HepG2 (cell line): Measurements from ENCODE around the gene MGA. TPM values are rescaled to one million over a fixed set of nuclear protein-coding genes. Genes with fewer than 3 reads are reported as not detected.
A peak's percentile ranks its signal among the peaks of the same experiment; 100 is the strongest.

Experiments
- AGO2 ChIP-seq: fragments of 200-400 bp; formaldehyde crosslinking; optimal IDR thresholded peaks from 2 replicates; pipeline ENCODE3; 2017; ENCODE audit warnings: mild to moderate bottlenecking, low read depth, low read length, moderate library complexity
- ATF4 ChIP-seq, 2 experiments: fragments of 450-650 bp in 1 of 2; sonication (generic) in 1 of 2; formaldehyde crosslinking; IDR thresholded peaks; 2 replicates each; pipeline versions ENCODE4 v1.5.0 to v1.8.0; 2020 to 2022; ENCODE audit warnings: mild to moderate bottlenecking in 1 of 2, missing genetic modification reagents in 1 of 2
- DBP ChIP-seq: sonication (generic); formaldehyde crosslinking; IDR thresholded peaks from 2 replicates; pipeline ENCODE4 v1.4.0; 2020; ENCODE audit warnings: missing genetic modification reagents; ENCODE audit errors: not compliant biosample characterization
- EED ChIP-seq: sonication (generic); formaldehyde crosslinking; IDR thresholded peaks from 2 replicates; pipeline ENCODE4 v1.5.0; 2020; ENCODE audit warnings: mild to moderate bottlenecking, missing genetic modification reagents
- FOXP4 ChIP-seq: sonication (generic); formaldehyde crosslinking; IDR thresholded peaks from 2 replicates; pipeline ENCODE4 v1.4.0; 2020; ENCODE audit warnings: missing genetic modification reagents
- HIVEP1 ChIP-seq: sonication (generic); formaldehyde crosslinking; IDR thresholded peaks from 2 replicates; pipeline ENCODE4 v1.4.0; 2020; ENCODE audit warnings: mild to moderate bottlenecking, missing genetic modification reagents
- MEF2D ChIP-seq: sonication (generic); formaldehyde crosslinking; IDR thresholded peaks from 2 replicates; pipeline ENCODE4 v1.5.1; 2020; ENCODE audit warnings: mild to moderate bottlenecking, missing genetic modification reagents
- MXD4 ChIP-seq: IDR thresholded peaks from 2 replicates; pipeline ENCODE4 v1.6.1; 2016; ENCODE audit warnings: mild to moderate bottlenecking, missing biosample characterization, missing genetic modification reagents
- MYNN ChIP-seq: sonication (generic); formaldehyde crosslinking; IDR thresholded peaks from 2 replicates; pipeline ENCODE4 v1.4.0; 2020; ENCODE audit warnings: mild to moderate bottlenecking, low read depth, missing genetic modification reagents
- NR2F2 ChIP-seq: IDR thresholded peaks from 2 replicates; pipeline ENCODE4 v1.6.1; 2012; ENCODE audit warnings: low read depth, inconsistent platforms, borderline replicate concordance
- RARA ChIP-seq: IDR thresholded peaks from 2 replicates; pipeline ENCODE4 v1.6.1; 2016; ENCODE audit warnings: missing genetic modification reagents, missing compliant biosample characterization
- RFX3 ChIP-seq: IDR thresholded peaks from 2 replicates; pipeline ENCODE4 v1.6.1; 2016; ENCODE audit warnings: missing biosample characterization, missing genetic modification reagents
- SIN3B ChIP-seq: fragments of 150-350 bp; IDR thresholded peaks from 2 replicates; pipeline ENCODE4 v1.6.1; 2014; ENCODE audit warnings: low read length
- THAP11 ChIP-seq: IDR thresholded peaks from 2 replicates; pipeline ENCODE4 v1.6.1; 2016; ENCODE audit warnings: missing biosample characterization, missing genetic modification reagents
- U2AF1 ChIP-seq: fragments of 200-400 bp; formaldehyde crosslinking; optimal IDR thresholded peaks from 2 replicates; pipeline ENCODE3; 2017; ENCODE audit warnings: mild to moderate bottlenecking, low read depth, low read length
- ZFP62 ChIP-seq: sonication (generic); formaldehyde crosslinking; IDR thresholded peaks from 2 replicates; pipeline ENCODE4 v1.4.0; 2020; ENCODE audit warnings: missing genetic modification reagents
- ZNF136 ChIP-seq: sonication (generic); formaldehyde crosslinking; IDR thresholded peaks from 2 replicates; pipeline ENCODE4 v1.8.1; 2022; ENCODE audit warnings: low read depth, mild to moderate bottlenecking, moderate library complexity, missing genetic modification reagents
- ZNF20 ChIP-seq: sonication (generic); formaldehyde crosslinking; IDR thresholded peaks from 2 replicates; pipeline ENCODE4 v1.4.0; 2020; ENCODE audit warnings: mild to moderate bottlenecking, moderate library complexity, missing genetic modification reagents
- ZNF225 ChIP-seq: sonication (generic); formaldehyde crosslinking; IDR thresholded peaks from 2 replicates; pipeline ENCODE4 v1.4.0; 2020; ENCODE audit warnings: mild to moderate bottlenecking, missing genetic modification reagents
- ZNF232 ChIP-seq: sonication (generic); formaldehyde crosslinking; IDR thresholded peaks from 2 replicates; pipeline ENCODE4 v1.4.0; 2020; ENCODE audit warnings: missing genetic modification reagents, borderline replicate concordance
- ZNF367 ChIP-seq: sonication (generic); formaldehyde crosslinking; IDR thresholded peaks from 2 replicates; pipeline ENCODE4 v1.4.0; 2020; ENCODE audit warnings: missing genetic modification reagents, borderline replicate concordance
- ZNF550 ChIP-seq: sonication (generic); formaldehyde crosslinking; IDR thresholded peaks from 2 replicates; pipeline ENCODE4 v1.4.0; 2020; ENCODE audit warnings: mild to moderate bottlenecking, missing genetic modification reagents, borderline replicate concordance
- ZNF563 ChIP-seq: sonication (generic); formaldehyde crosslinking; IDR thresholded peaks from 2 replicates; pipeline ENCODE4 v1.8.0; 2022; ENCODE audit warnings: mild to moderate bottlenecking, moderate library complexity, missing genetic modification reagents
- ZNF780A ChIP-seq: sonication (generic); formaldehyde crosslinking; IDR thresholded peaks from 2 replicates; pipeline ENCODE4 v1.8.0; 2022; ENCODE audit warnings: mild to moderate bottlenecking, missing genetic modification reagents, moderate library complexity
- ZNF800 ChIP-seq: sonication (generic); formaldehyde crosslinking; IDR thresholded peaks from 2 replicates; pipeline ENCODE4 v1.4.0; 2020; ENCODE audit warnings: missing genetic modification reagents
- polyA plus RNA-seq, 8 experiments: library from polyadenylated mRNA; depleted of rRNA in 3 of 8; stranded (reverse) in 7 of 8; unstranded in 1 of 8; fragments of >200 nt; fragmentation: Illumina TruSeq in 4 of 8; extraction: Trizol in 4 of 8; gene quantifications; 2 replicates each; pipeline versions ENCODE4 v1.2.1 to v1.2.3, GENCODE V29; 2011 to 2016; ENCODE audit warnings: low read depth in 4 of 8, missing spikeins in 1 of 8, mixed read lengths in 1 of 8; ENCODE audit not compliant: insufficient read depth in 1 of 8
- total RNA-seq, 5 experiments: library from RNA; depleted of rRNA; stranded (reverse); fragments of >200 nt; fragmentation: Illumina TruSeq; extraction: Trizol; gene quantifications; 2 replicates each; pipeline ENCODE4 v1.2.3, GENCODE V29; 2016; ENCODE audit warnings: low read depth in 1 of 5

The MGA gene
- total and polyA plus RNA-seq, 2 of the 13 experiments (the other 11 are each of a cell fraction or from before 2014, with no cell fraction given): 5.3 to 59.0 TPM

- TF ChIP-seq ZNF232 (CRISPR knock-in tag): no peak; the same call in 1 of the 2 replicates
- peak; percentile 93 for TF ChIP-seq ZNF800
- TF ChIP-seq RFX3 (CRISPR knock-in tag): peak; percentile 75
- TF ChIP-seq RARA: peak; percentile 30; the same call in 1 of the 2 replicates
- TF ChIP-seq HIVEP1 (CRISPR knock-in tag): 0 out of 2 replicates have a peak, but pooled peaks have one; percentile 59
- TF ChIP-seq MEF2D: peak; percentile 95
- TF ChIP-seq NR2F2: no peak
- no peak for TF ChIP-seq U2AF1
- TF ChIP-seq MXD4 (CRISPR knock-in tag): peak; percentile 76; the same call in 1 of the 2 replicates
- peak; percentile 47; the same call in 1 of the 2 replicates for TF ChIP-seq ZNF780A (CRISPR knock-in tag)
- peak; percentile 89 for TF ChIP-seq THAP11 (CRISPR knock-in tag)
- no peak for TF ChIP-seq EED
- TF ChIP-seq ZNF20 (CRISPR knock-in tag): 0 out of 2 replicates have a peak, but pooled peaks have one; percentile 49
- peak; percentile 27 for TF ChIP-seq DBP
- peak; percentile 54; the same call in 1 of the 2 replicates for TF ChIP-seq SIN3B
- TF ChIP-seq ATF4 (CRISPR knock-in tag; IDR thresholded peaks at IDR 0.05): peak in 1 of 2 experiments; percentile 70; a peak in 2 of 4 replicates
- no peak for TF ChIP-seq ZNF225
- no peak for TF ChIP-seq ZNF563 (CRISPR knock-in tag)
- TF ChIP-seq ZNF367 (CRISPR knock-in tag): no peak
- peak; percentile 68; the same call in 1 of the 2 replicates for TF ChIP-seq FOXP4
- no peak for TF ChIP-seq MYNN
- no peak for TF ChIP-seq ZFP62
- 0 out of 2 replicates have a peak, but pooled peaks have one; percentile 84 for TF ChIP-seq ZNF136 (CRISPR knock-in tag)
- TF ChIP-seq AGO2: peak; percentile 98
- TF ChIP-seq ZNF550 (CRISPR knock-in tag): peak; percentile 63; the same call in 1 of the 2 replicates
Observed at GRCh38 chr15:41774062-41774881, 114.1 kb downstream of the MGA start, which contains the start of gene MAPKBP1 (continued).
